Osteoblast (primary cell): ENCODE measurements around the gene ZSWIM1. TPM values are rescaled to one million over a fixed set of nuclear protein-coding genes. Genes with fewer than 3 reads are reported as not detected.

Experiments used
- DNase-seq: peaks from one replicate; pipeline ENCODE4 v3.0.0; 2011; ENCODE audit warnings: low spot score, mixed read lengths; ENCODE audit not compliant: insufficient read length; ENCODE audit errors: missing footprints
- H2AFZ ChIP-seq: 2 replicates; pipeline ENCODE4 v1.6.0; 2011; ENCODE audit warnings: mild to moderate bottlenecking, low read length
- H3K27ac ChIP-seq: 2 replicates; pipeline ENCODE4 v1.5.1; 2011; ENCODE audit warnings: mild to moderate bottlenecking, low read depth, low read length, moderate library complexity
- H3K27me3 ChIP-seq: 2 replicates; pipeline ENCODE4 v1.6.0; 2012; ENCODE audit warnings: mild to moderate bottlenecking, control low read depth, inconsistent platforms, low read length, moderate library complexity; ENCODE audit not compliant: insufficient read depth
- H3K36me3 ChIP-seq: 2 replicates; pipeline ENCODE4 v1.5.1; 2011; ENCODE audit warnings: mild to moderate bottlenecking, low read length, control low read depth, moderate library complexity; ENCODE audit not compliant: insufficient read depth
- H3K4me1 ChIP-seq: 2 replicates; pipeline ENCODE4 v1.5.1; 2011; ENCODE audit warnings: mild to moderate bottlenecking, low read length, control low read depth, moderate library complexity; ENCODE audit not compliant: insufficient read depth
- H3K4me2 ChIP-seq: 2 replicates; pipeline ENCODE4 v1.6.0; 2011; ENCODE audit warnings: mild to moderate bottlenecking, low read length; ENCODE audit not compliant: insufficient read depth
- H3K4me3 ChIP-seq: fragments of 200-600 bp; sonication (generic); 3 replicates; pipeline ENCODE4 v1.5.1; 2012; ENCODE audit warnings: mild to moderate bottlenecking, low read length, inconsistent platforms; ENCODE audit not compliant: insufficient read depth
- H3K79me2 ChIP-seq: 2 replicates; pipeline ENCODE4 v1.6.0; 2012; ENCODE audit warnings: mild to moderate bottlenecking, low read length, control low read depth, inconsistent platforms; ENCODE audit not compliant: insufficient read depth
- H3K9me3 ChIP-seq: 2 replicates; pipeline ENCODE4 v1.5.1; 2011; ENCODE audit warnings: low read depth, low read length, control low read depth
- H4K20me1 ChIP-seq: 2 replicates; pipeline ENCODE4 v1.6.0; 2012; ENCODE audit warnings: mild to moderate bottlenecking, low read length, control low read depth; ENCODE audit not compliant: insufficient read depth
- CTCF ChIP-seq: IDR thresholded peaks from 2 replicates; pipeline ENCODE4 v1.5.1; 2011; ENCODE audit warnings: mild to moderate bottlenecking, low read depth, low read length, moderate library complexity; ENCODE audit errors: extremely low read depth
- total RNA-seq: library from RNA; depleted of rRNA; stranded (reverse); fragments of >200 nt; gene quantifications from 2 replicates; pipeline ENCODE4 v1.2.3, GENCODE V29; 2012

The ZSWIM1 gene
- total RNA-seq, 1 donor: 7.6 TPM

- no peak for TF ChIP-seq CTCF
- Histone ChIP-seq H3K4me3 (no peak overlapping the region), H3K36me3 (peaks cover 26% of the 10 kb centered on the region), H3K4me2 (no peak overlapping the region), H3K9me3 (no peaks in the 10 kb centered on the region), H3K4me1 (no peaks in the 10 kb centered on the region), H3K79me2 (peaks cover 15% of the 10 kb centered on the region), H3K27ac (no peak overlapping the region), H2AFZ (no peak overlapping the region), H3K27me3 (no peaks in the 10 kb centered on the region), H4K20me1 (peaks cover 8% of the 10 kb centered on the region)
- DNase-seq: no peak
These were observed 30.8 kb upstream of the ZSWIM1 start for GRCh38 chr20:45850238-45850637.

- Histone ChIP-seq H3K79me2 (peaks cover 19% of the 10 kb centered on the region), H3K4me3 (no peak overlapping the region), H3K27ac (no peak overlapping the region), H3K27me3 (no peaks in the 10 kb centered on the region), H3K4me2 (no peak overlapping the region), H2AFZ (no peak overlapping the region), H3K9me3 (no peaks in the 10 kb centered on the region), H3K36me3 (peaks cover 22% of the 10 kb centered on the region), H3K4me1 (peaks cover 2% of the 10 kb centered on the region), H4K20me1 (peaks cover 11% of the 10 kb centered on the region)
- no peak for TF ChIP-seq CTCF
- DNase-seq: no peak
These were observed 30.1 kb upstream of the ZSWIM1 start for GRCh38 chr20:45850926-45851325.

GRCh38 chr20:45851501-45851900 is 29.5 kb upstream of the ZSWIM1 start:
- Histone ChIP-seq H3K4me3 (no peak overlapping the region), H3K27ac (no peak overlapping the region), H3K4me1 (peaks cover 8% of the 10 kb centered on the region), H3K36me3 (peaks cover 17% of the 10 kb centered on the region), H3K27me3 (no peaks in the 10 kb centered on the region), H3K4me2 (no peak overlapping the region), H4K20me1 (peaks cover 11% of the 10 kb centered on the region), H2AFZ (no peak overlapping the region), H3K9me3 (no peaks in the 10 kb centered on the region), H3K79me2 (peaks cover 25% of the 10 kb centered on the region)
- no peak for DNase-seq
- TF ChIP-seq CTCF: no peak

GRCh38 chr20:45852326-45852725 is 28.7 kb upstream of the ZSWIM1 start:
- Histone ChIP-seq H3K4me2 (no peak overlapping the region), H3K79me2 (peaks cover 31% of the 10 kb centered on the region), H3K27me3 (no peaks in the 10 kb centered on the region), H3K36me3 (peaks cover 16% of the 10 kb centered on the region), H3K4me3 (no peak overlapping the region), H3K4me1 (peaks cover 10% of the 10 kb centered on the region), H2AFZ (no peak overlapping the region), H3K27ac (no peak overlapping the region), H3K9me3 (no peaks in the 10 kb centered on the region), H4K20me1 (peaks cover 11% of the 10 kb centered on the region)
- TF ChIP-seq CTCF: no peak
- DNase-seq: no peak
